ENCODE data around the gene CLCA2. TPM values are rescaled to one million over a fixed set of nuclear protein-coding genes. Genes with fewer than 3 reads are reported as not detected.
"Not testable (repeated sequence)": the region's sequence is repeated elsewhere in the genome, so short reads cannot be mapped to it uniquely, and the experiment has no call there.

Gene CLCA2
- polyA plus RNA-seq, 1 of the 3 experiments (the other 2 are of a cell fraction) = 0.02 TPM

GRCh38 chr1:86502125-86502646, 78.2 kb downstream of the CLCA2 start:
- not testable (repeated sequence) for H3K4me2 ChIP-seq; H3F3A ChIP-seq (replicated peaks; ENCODE audit: insufficient read depth)
- WGBS (ENCODE audit: low lambda C conversion rate) = 67% methylated on average over 16 of the region's 16 CpGs

GRCh38 chr1:86502721-86503405, 78.9 kb downstream of the CLCA2 start:
- no peak for DNase-seq
- Histone ChIP-seq H3K36me3 (replicated peaks in 1 of 2; ENCODE audit: control insufficient read depth in 1 of 2, insufficient read depth in 2 of 2, low read length in 1 of 2) (no peaks in the 10 kb centered on the region), H3F3A (replicated peaks; ENCODE audit: insufficient read depth) (peaks cover 6% of the 10 kb centered on the region), H2AFZ (ENCODE audit: low read depth) (no peak overlapping the region), H3K4me2 (no peak overlapping the region), H3K4me3 (ENCODE audit: low read depth in 2 of 2, low read length in 1 of 2) (no peak overlapping the region), H3K9me2 (no peaks in the 10 kb centered on the region), H3K9ac (no peak overlapping the region), H3K27me3 (ENCODE audit: insufficient read depth) (no peaks in the 10 kb centered on the region; the same call in 1 of the 2 replicates), H3K9me3 (no peaks in the 10 kb centered on the region), H4K20me1 (ENCODE audit: insufficient read depth) (no peaks in the 10 kb centered on the region), H3K27ac (ENCODE audit: low read depth in 2 of 2, low read length in 1 of 2) (no peak overlapping the region), H3K4me1 (ENCODE audit: control insufficient read depth in 1 of 2, insufficient read depth in 2 of 2, low read depth in 1 of 2, low read length in 1 of 2) (no peaks in the 10 kb centered on the region; a peak in 1 of 4 replicates), H3K79me2 (ENCODE audit: insufficient read depth) (no peaks in the 10 kb centered on the region)
- 86% methylated on average over 18 of the region's 18 CpGs for WGBS (ENCODE audit: low lambda C conversion rate)
- CTCF ChIA-PET = interaction anchor here (0.8 to 4.1 kb wide), 8 partner anchors 9 to 266 kb away, joined by 3 to 35 read pairs (median 5); partner anchors contain the start of gene SH3GLB1
- POLR2A ChIA-PET = no interaction called here
- no peak for TF ChIP-seq CTCF (IDR thresholded peaks at IDR 0.05)
- no peak for TF ChIP-seq RCOR1 (IDR thresholded peaks at IDR 0.05; ENCODE audit: low read length)
- TF ChIP-seq MEF2A (IDR thresholded peaks at IDR 0.05; ENCODE audit: borderline replicate concordance, low read depth) = no peak
- no peak for TF ChIP-seq SMC3 (IDR thresholded peaks at IDR 0.05; ENCODE audit: low read depth, low read length)
- TF ChIP-seq RXRA (IDR thresholded peaks at IDR 0.05; ENCODE audit: borderline replicate concordance, low read depth) = no peak
- no peak for TF ChIP-seq MXI1 (IDR thresholded peaks at IDR 0.05; ENCODE audit: low read depth, low read length)
- no peak for TF ChIP-seq NRF1 (IDR thresholded peaks at IDR 0.05; ENCODE audit: low read depth, low read length)
- no peak for TF ChIP-seq ELF1 (IDR thresholded peaks at IDR 0.05)
- no peak for TF ChIP-seq ZBTB33 (IDR thresholded peaks at IDR 0.05; ENCODE audit: borderline replicate concordance, low read depth)
- no peak for TF ChIP-seq NFIC (IDR thresholded peaks at IDR 0.05; ENCODE audit: borderline replicate concordance)
- TF ChIP-seq TEAD4 (IDR thresholded peaks at IDR 0.05; ENCODE audit: borderline replicate concordance, insufficient read depth) = no peak
- no peak for TF ChIP-seq GATA2 (CRISPR knock-in tag; IDR thresholded peaks at IDR 0.05)
- TF ChIP-seq TCF12 (IDR thresholded peaks at IDR 0.05) = no peak
- no peak for TF ChIP-seq YY1 (IDR thresholded peaks at IDR 0.05; ENCODE audit: low read depth)
- no peak for TF ChIP-seq GABPA (IDR thresholded peaks at IDR 0.05; ENCODE audit: low read depth)
- no peak for TF ChIP-seq PBX3 (IDR thresholded peaks at IDR 0.05)
- TF ChIP-seq FOXJ3 (CRISPR knock-in tag; IDR thresholded peaks at IDR 0.05) = no peak

More at GRCh38 chr1:86502125-86502646, 78.2 kb downstream of the CLCA2 start:
- DNase-seq; H3K4me1 ChIP-seq (ENCODE audit: control insufficient read depth in 1 of 2, insufficient read depth in 2 of 2, low read depth in 1 of 2, low read length in 1 of 2); H3K27me3 ChIP-seq (ENCODE audit: insufficient read depth); H3K9me2 ChIP-seq; POLR2A ChIA-PET; H3K9me3 ChIP-seq; H3K27ac ChIP-seq (ENCODE audit: low read depth in 2 of 2, low read length in 1 of 2); H4K20me1 ChIP-seq (ENCODE audit: insufficient read depth); H2AFZ ChIP-seq (ENCODE audit: low read depth); H3K4me3 ChIP-seq (ENCODE audit: low read depth in 2 of 2, low read length in 1 of 2); H3K9ac ChIP-seq; H3K79me2 ChIP-seq (ENCODE audit: insufficient read depth); H3K36me3 ChIP-seq (replicated peaks in 1 of 2; ENCODE audit: control insufficient read depth in 1 of 2, insufficient read depth in 2 of 2, low read length in 1 of 2): not testable (repeated sequence)
- CTCF ChIA-PET = interaction anchor here (0.8 to 4.1 kb wide), 9 partner anchors 9 to 266 kb away, joined by 3 to 35 read pairs (median 3); partner anchors contain the start of gene SH3GLB1
- TF ChIP-seq CTCF (IDR thresholded peaks at IDR 0.05) (peak; percentile 42), SMC3 (IDR thresholded peaks at IDR 0.05; ENCODE audit: low read depth, low read length) (0 out of 2 replicates have a peak, but pooled peaks have one; percentile 9)

Measured in SK-N-SH (cell line).